ENCODE data around the gene TLE5.

TLE5 gene, protein sequence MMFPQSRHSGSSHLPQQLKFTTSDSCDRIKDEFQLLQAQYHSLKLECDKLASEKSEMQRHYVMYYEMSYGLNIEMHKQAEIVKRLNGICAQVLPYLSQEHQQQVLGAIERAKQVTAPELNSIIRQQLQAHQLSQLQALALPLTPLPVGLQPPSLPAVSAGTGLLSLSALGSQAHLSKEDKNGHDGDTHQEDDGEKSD

DNA sequence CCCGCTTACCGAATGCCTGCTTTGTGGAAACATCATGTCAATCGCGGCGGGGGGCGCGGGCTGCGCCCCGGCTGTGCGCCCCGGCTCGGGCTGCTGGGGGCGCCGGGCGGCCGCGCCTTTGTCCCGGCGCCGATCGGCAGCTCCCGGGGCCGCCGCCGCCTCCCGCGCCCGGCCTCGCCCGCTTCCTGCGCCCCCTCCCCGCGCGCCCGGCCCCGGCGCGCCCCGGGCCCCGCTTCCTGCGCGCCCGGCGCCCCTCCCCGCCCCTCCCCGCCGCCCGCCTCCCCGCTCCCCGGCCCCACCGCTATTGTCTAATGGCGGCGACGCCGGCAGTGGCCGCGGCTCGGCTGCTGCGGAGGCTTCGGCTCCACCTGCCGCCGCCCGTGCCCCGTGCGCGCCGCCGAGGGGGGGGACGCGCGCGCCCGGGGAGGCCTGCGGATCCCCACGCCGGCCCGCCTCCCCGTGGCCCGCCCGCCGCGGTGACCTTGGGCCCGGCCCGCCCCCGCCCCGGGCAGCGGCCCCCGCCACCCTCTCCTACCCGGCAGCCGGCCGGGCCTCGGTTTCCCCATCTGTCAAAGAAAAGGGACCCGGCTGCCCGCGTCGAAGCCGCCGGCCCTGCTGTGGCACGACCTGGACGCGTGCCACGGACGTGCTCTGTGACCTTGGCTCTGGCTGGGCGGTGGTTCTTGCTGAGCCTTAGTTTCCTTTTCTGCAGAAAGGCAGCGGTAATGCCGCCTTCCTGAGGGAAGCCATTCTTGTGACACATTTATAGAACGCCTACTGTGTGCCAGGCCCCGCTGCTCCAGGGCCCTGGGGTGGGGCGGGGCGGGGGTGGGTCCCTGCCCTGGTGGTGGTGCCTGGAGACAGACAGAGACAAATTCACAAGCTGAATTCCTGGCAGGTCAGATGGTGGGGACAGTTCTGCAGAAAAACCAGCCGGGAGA lies at the start of gene TLE5:
TLE5 (minus strand) TSS at position 331 of the 941 bp plus-strand sequence; CDS start at position 36, 295 bp downstream.
- no peak for TF ChIP-seq ZFX (IDR thresholded peaks at IDR 0.05; ENCODE audit: borderline replicate concordance)
- TF ChIP-seq, protein P1, sequence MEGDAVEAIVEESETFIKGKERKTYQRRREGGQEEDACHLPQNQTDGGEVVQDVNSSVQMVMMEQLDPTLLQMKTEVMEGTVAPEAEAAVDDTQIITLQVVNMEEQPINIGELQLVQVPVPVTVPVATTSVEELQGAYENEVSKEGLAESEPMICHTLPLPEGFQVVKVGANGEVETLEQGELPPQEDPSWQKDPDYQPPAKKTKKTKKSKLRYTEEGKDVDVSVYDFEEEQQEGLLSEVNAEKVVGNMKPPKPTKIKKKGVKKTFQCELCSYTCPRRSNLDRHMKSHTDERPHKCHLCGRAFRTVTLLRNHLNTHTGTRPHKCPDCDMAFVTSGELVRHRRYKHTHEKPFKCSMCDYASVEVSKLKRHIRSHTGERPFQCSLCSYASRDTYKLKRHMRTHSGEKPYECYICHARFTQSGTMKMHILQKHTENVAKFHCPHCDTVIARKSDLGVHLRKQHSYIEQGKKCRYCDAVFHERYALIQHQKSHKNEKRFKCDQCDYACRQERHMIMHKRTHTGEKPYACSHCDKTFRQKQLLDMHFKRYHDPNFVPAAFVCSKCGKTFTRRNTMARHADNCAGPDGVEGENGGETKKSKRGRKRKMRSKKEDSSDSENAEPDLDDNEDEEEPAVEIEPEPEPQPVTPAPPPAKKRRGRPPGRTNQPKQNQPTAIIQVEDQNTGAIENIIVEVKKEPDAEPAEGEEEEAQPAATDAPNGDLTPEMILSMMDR (IDR thresholded peaks at IDR 0.05) = no peak
- peak within 1 kb of the TSS; percentile 79 for H3K27ac ChIP-seq

DNA sequence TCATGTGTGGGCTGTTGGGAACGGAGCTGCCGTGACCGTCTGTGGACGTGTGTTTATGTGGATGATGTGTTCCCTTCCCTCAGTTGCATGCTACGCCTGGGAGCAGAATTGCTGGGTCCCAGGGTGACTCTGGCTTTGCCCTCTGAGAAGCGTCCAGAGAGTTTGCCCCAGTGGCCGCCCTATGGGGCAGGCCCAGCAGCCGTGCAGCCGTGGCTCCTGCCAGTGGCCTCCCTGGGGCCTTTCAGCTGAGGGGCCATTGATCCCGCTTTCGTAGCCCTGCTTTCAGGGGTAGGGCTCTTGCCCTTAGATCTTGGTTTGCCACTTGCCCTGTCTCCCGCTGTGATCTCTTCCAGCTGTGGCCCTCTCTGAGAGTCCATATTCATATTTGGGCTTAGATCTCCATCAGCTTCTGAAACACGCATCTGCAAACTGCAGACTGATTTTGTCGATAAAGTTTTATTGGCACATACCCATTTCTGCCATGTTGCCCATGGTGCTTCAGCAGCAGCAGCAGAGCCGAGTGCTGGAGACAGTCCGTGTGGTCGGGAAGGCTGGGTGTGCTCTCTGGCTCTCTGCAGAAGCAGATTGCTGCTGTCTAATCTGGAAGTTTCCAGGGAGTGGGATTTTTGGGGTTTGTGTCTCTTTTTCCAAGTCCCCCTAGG lies 49.4 kb upstream of the TLE5 start:
- no peak for TF ChIP-seq ZFX (IDR thresholded peaks at IDR 0.05; ENCODE audit: borderline replicate concordance)
- TF ChIP-seq, protein P1 (IDR thresholded peaks at IDR 0.05) = no peak
- H3K27ac ChIP-seq = no peak overlapping the region

DNA sequence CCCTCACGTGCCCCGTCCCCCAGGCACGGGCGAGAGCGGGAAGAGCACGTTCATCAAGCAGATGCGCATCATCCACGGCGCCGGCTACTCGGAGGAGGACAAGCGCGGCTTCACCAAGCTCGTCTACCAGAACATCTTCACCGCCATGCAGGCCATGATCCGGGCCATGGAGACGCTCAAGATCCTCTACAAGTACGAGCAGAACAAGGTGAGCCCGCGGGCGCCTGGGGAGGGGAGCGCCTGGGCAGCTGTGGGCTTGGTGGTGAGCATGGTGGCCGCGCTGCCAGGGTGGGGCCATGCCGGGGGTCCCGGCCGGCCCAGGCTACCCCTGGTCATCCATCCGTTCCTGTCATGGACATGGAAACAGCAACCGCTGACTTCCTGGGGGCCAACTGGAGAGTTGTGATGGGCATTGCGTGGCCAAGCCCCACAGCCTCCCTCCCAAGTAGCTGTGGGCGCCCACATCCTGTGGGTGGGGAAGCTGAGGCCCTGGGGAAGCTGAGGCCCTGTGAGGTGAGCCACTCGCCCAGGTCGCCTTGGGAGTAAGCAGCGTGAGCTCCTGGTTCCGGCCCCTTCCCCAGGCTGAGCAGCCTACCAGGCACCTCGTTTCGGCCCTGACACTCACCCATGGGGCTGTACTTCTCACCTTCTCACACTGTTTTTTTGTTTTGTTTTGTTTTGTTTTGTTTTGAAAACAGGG lies 48.0 kb upstream of the TLE5 start:
- no peak overlapping the region for H3K27ac ChIP-seq
- no peak for TF ChIP-seq ZFX (IDR thresholded peaks at IDR 0.05; ENCODE audit: borderline replicate concordance)
- TF ChIP-seq, protein P1 (IDR thresholded peaks at IDR 0.05) = no peak

DNA sequence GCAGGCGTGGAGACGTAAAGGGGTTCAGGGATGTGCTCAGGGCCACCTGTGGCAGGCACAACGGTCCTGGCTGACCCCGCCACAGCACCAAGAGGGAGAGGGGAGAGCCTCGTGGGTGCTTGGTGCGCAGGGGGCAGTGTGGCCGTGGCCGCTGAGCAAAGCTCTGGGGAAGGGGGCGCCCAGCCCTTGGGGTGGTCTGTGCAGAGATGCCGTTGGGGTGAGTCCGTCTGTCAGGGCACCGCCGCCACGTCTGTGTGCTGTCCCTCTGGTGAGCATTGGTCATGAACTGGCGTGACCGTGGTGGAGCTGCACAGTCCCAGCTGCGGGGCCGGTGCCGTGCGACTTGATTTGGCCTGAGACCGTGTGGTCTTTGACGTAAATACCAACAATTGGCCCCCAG lies 47.2 kb upstream of the TLE5 start:
- H3K27ac ChIP-seq = no peak overlapping the region
- TF ChIP-seq, protein P1 (IDR thresholded peaks at IDR 0.05) = no peak
- no peak for TF ChIP-seq ZFX (IDR thresholded peaks at IDR 0.05; ENCODE audit: borderline replicate concordance)

DNA sequence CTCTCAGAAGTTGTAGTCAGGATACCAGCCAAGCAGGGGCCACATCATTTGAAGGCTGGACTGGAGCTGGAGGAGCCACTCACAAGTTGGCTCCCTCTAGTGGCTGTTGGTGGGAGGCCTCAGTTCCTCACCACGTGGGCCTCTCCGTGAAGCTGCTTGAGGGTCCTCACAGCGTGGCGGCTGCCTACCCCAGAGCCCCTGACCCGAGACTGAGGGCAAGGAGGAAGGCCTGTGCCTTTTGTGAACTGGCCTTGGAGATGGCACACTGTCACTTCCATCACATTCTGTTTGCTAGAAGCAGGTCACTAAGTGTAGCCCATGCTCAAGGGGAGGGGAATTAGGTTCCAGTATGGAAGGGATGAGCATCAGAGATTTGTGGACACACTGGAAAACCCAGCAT lies 46.5 kb upstream of the TLE5 start:
- no peak for TF ChIP-seq ZFX (IDR thresholded peaks at IDR 0.05; ENCODE audit: borderline replicate concordance)
- TF ChIP-seq, protein P1 (IDR thresholded peaks at IDR 0.05) = peak; percentile 95
- no peak overlapping the region for H3K27ac ChIP-seq

DNA sequence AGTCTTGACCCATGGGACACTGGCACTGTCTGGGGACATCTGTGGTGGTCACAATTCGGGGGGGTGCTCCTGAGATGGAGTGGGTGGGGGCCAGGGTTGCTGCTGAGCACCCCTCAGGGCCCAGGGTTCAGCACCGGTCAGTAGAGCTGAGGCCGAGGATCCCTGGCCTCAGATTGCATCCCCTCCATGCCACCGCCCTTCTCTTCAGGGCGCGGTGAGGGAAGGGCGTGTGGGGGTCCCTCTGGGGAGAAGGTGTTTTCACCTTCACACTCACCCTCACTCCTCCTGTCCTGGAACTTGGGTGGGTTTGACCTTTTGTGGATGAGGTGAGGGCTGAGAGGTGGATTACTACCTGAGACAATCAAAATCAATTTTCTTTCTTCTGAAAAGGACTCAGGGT lies 45.4 kb upstream of the TLE5 start:
- TF ChIP-seq, protein P1 (IDR thresholded peaks at IDR 0.05) = no peak
- no peak for TF ChIP-seq ZFX (IDR thresholded peaks at IDR 0.05; ENCODE audit: borderline replicate concordance)
- no peak overlapping the region for H3K27ac ChIP-seq
